ENCODE results near the gene SPPL2A. TPM values are rescaled to one million over a fixed set of nuclear protein-coding genes. Genes with fewer than 3 reads are reported as not detected.

SPPL2A gene
- total and polyA plus RNA-seq, 9 of the 15 experiments (the other 6 are each of a cell fraction or from before 2014, with no cell fraction given), result 9.8 to 66.1 (median 38.0) TPM

GRCh38 chr15:50774450-50774849, 8.9 kb upstream of the SPPL2A start (continued):
- TF ChIP-seq, protein P1, sequence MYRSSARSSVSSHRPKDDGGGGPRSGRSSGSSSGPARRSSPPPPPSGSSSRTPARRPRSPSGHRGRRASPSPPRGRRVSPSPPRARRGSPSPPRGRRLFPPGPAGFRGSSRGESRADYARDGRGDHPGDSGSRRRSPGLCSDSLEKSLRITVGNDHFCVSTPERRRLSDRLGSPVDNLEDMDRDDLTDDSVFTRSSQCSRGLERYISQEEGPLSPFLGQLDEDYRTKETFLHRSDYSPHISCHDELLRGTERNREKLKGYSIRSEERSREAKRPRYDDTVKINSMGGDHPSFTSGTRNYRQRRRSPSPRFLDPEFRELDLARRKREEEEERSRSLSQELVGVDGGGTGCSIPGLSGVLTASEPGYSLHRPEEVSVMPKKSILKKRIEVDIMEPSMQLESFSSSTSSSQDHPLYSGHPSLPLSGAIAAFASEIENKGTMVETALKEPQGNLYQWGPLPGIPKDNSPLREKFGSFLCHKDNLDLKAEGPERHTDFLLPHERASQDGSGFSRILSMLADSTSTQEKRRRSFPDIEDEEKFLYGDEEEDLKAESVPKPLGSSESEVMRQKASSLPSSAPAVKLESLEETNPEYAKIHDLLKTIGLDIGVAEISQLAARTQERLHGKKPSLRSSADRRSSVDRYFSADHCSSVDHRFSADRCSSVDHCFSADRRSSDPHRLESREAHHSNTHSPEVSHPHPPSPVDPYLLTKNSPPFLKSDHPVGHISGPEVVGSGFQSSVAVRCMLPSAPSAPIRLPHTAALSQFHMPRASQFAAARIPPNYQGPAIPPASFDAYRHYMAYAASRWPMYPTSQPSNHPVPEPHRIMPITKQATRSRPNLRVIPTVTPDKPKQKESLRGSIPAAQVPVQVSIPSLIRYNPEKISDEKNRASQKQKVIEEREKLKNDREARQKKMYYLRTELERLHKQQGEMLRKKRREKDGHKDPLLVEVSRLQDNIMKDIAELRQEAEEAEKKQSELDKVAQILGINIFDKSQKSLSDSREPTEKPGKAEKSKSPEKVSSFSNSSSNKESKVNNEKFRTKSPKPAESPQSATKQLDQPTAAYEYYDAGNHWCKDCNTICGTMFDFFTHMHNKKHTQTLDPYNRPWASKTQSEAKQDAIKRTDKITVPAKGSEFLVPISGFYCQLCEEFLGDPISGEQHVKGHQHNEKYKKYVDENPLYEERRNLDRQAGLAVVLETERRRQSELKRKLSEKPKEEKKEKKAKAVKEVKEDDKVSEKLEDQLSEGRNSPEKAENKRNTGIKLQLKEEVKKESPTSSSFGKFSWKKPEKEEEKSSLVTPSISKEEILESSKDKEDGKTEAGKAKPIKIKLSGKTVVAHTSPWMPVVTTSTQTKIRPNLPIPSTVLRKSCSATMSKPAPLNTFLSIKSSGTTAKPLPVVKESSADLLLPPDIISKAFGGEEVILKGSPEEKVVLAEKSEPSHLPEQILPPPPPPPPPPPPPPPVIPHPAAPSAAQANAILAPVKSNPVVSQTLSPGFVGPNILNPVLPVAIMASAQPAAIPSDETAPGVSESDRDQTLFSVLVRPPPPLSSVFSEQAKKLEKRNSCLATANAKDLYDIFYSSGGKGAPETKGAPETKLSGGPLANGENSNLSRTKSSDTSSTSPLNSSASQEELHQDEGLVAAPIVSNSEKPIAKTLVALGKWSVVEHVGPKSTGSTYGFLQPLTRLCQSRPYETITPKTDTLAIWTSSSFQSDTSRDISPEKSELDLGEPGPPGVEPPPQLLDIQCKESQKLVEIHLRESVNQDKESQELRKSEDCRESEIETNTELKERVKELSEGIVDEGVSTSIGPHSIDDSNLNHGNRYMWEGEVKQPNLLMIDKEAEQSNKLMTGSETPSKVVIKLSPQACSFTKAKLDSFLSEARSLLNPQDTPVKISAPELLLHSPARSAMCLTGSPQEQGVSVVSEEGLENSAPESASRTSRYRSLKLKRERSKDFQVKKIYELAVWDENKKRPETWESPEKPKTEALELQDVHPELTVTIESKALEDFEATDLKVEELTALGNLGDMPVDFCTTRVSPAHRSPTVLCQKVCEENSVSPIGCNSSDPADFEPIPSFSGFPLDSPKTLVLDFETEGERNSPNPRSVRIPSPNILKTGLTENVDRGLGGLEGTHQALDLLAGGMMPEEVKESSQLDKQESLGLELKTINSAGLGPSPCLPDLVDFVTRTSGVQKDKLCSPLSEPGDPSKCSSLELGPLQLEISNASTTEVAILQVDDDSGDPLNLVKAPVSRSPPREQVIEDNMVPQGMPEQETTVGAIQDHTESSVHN (IDR thresholded peaks at IDR 0.05; ENCODE audit: borderline replicate concordance in 1 of 2, low read depth in 1 of 2), result no peak
- TF ChIP-seq CREBBP (IDR thresholded peaks at IDR 0.05; ENCODE audit: low read depth, low read length), result no peak
- no peak for TF ChIP-seq SMARCA5 (IDR thresholded peaks at IDR 0.05)
- TF ChIP-seq NR2C2 (CRISPR knock-in tag; IDR thresholded peaks at IDR 0.05), result no peak
- peak; percentile 86 for TF ChIP-seq NR2C2 (tag; IDR thresholded peaks at IDR 0.05)
- no peak for TF ChIP-seq EWSR1 (IDR thresholded peaks at IDR 0.05; ENCODE audit: borderline replicate concordance, low read depth, partially characterized antibody)
- no peak for TF ChIP-seq SREBF2 (CRISPR knock-in tag; IDR thresholded peaks at IDR 0.05)
- no peak for TF ChIP-seq ARID1B (IDR thresholded peaks at IDR 0.05)
- TF ChIP-seq, protein P2, sequence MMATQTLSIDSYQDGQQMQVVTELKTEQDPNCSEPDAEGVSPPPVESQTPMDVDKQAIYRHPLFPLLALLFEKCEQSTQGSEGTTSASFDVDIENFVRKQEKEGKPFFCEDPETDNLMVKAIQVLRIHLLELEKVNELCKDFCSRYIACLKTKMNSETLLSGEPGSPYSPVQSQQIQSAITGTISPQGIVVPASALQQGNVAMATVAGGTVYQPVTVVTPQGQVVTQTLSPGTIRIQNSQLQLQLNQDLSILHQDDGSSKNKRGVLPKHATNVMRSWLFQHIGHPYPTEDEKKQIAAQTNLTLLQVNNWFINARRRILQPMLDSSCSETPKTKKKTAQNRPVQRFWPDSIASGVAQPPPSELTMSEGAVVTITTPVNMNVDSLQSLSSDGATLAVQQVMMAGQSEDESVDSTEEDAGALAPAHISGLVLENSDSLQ (IDR thresholded peaks at IDR 0.05), result peak; percentile 85
- no peak for TF ChIP-seq TFE3 (CRISPR knock-in tag; IDR thresholded peaks at IDR 0.05)
- TF ChIP-seq FOXK1 (CRISPR knock-in tag; IDR thresholded peaks at IDR 0.05; ENCODE audit: borderline replicate concordance), result no peak
- no peak for TF ChIP-seq HINFP (tag; conservative IDR thresholded peaks at IDR 0.05; ENCODE audit: low read depth)
- no peak for TF ChIP-seq MNT (conservative IDR thresholded peaks at IDR 0.05)
